OCI-LY7 (cell line): Measurements from ENCODE around the gene PEDS1. TPM values are rescaled to one million over a fixed set of nuclear protein-coding genes. Genes with fewer than 3 reads are reported as not detected.

Source experiments
- BruUV-seq: library from RNA; stranded (reverse); fragments of 400-500 nt; replicated peaks from 2 replicates; lab custom pipeline; 2021; lab: Mats Ljungman, UMichigan
- CTCF ChIA-PET: fragments of 300-600 bp; sonication (Branson Sonifier 250); formaldehyde crosslinking; loops from one replicate; lab custom pipeline; 2022; ENCODE audit warnings: antibody characterized with exemption; ENCODE audit not compliant: unreplicated experiment; lab: Charles Lee
- POLR2A ChIA-PET: fragments of 300-600 bp; sonication (Branson Sonifier 250); formaldehyde crosslinking; loops from one replicate; lab custom pipeline; 2022; ENCODE audit warnings: antibody characterized with exemption; lab: Charles Lee
- DNase-seq: peaks from one replicate; pipeline ENCODE4 v3.0.0-alpha.2; 2015; ENCODE audit warnings: low spot score
- H2AFZ ChIP-seq: fragments of 200-600 bp; sonication (generic), shearing (Covaris generic); 2 replicates; pipeline ENCODE4 v1.6.1; 2014; ENCODE audit warnings: mild to moderate bottlenecking, antibody characterized with exemption, low read length, moderate library complexity
- H3K27ac ChIP-seq: fragments of 200-600 bp; sonication (generic); 2 replicates; pipeline ENCODE4 v1.5.1; 2014; ENCODE audit warnings: mixed run types, low read depth, mild to moderate bottlenecking, moderate library complexity, low read length, inconsistent platforms; ENCODE audit not compliant: poor library complexity, severe bottlenecking
- H3K36me3 ChIP-seq: fragments of 200-600 bp; sonication (generic); 2 replicates; pipeline ENCODE4 v1.6.1; 2014; ENCODE audit warnings: mild to moderate bottlenecking, antibody characterized with exemption, low read length, moderate library complexity, mixed read lengths; ENCODE audit not compliant: insufficient read depth
- H3K4me1 ChIP-seq: fragments of 200-600 bp; sonication (generic); 2 replicates; pipeline ENCODE4 v1.5.1; 2014; ENCODE audit warnings: mild to moderate bottlenecking, low read length; ENCODE audit not compliant: insufficient read depth, poor library complexity, severe bottlenecking
- H3K4me2 ChIP-seq: fragments of 200-600 bp; sonication (generic); 2 replicates; pipeline ENCODE4 v1.6.1; 2014; ENCODE audit warnings: mild to moderate bottlenecking, low read length
- H3K4me3 ChIP-seq: fragments of 200-600 bp; sonication (generic); 2 replicates; pipeline ENCODE4 v1.5.1; 2014; ENCODE audit warnings: mild to moderate bottlenecking, low read depth, low read length; ENCODE audit not compliant: poor library complexity, severe bottlenecking
- H3K79me2 ChIP-seq: fragments of 200-600 bp; sonication (generic); 2 replicates; pipeline ENCODE4 v1.6.1; 2016; ENCODE audit warnings: low read depth, mild to moderate bottlenecking, low read length, moderate library complexity, mixed read lengths; ENCODE audit not compliant: insufficient read depth
- H3K9me2 ChIP-seq: fragments of 200-600 bp; sonication (generic); 2 replicates; pipeline ENCODE4 v1.6.1; 2016; ENCODE audit warnings: mild to moderate bottlenecking, low read length, mixed read lengths; ENCODE audit not compliant: insufficient read depth
- H3K9me3 ChIP-seq: fragments of 200-600 bp; sonication (generic); 2 replicates; pipeline ENCODE4 v1.6.1; 2014; ENCODE audit warnings: mild to moderate bottlenecking, mixed run types, low read length, mixed read lengths
- H4K20me1 ChIP-seq: fragments of 200-600 bp; sonication (generic); 2 replicates; pipeline ENCODE4 v1.6.1; 2014; ENCODE audit warnings: mild to moderate bottlenecking, antibody characterized with exemption, low read length, moderate library complexity, mixed read lengths; ENCODE audit not compliant: insufficient read depth
- CTCF ChIP-seq: fragments of 200-600 bp; sonication (generic); conservative IDR thresholded peaks from 2 replicates; pipeline ENCODE4 v1.5.1; 2014; ENCODE audit warnings: mild to moderate bottlenecking, antibody characterized with exemption, low read length, moderate library complexity, mixed read lengths
- EZH2phosphoT487 ChIP-seq: fragments of 200-600 bp; sonication (generic); IDR thresholded peaks from 2 replicates; pipeline ENCODE4 v1.6.1; 2018; ENCODE audit warnings: low read depth, borderline replicate concordance, mild to moderate bottlenecking, mixed run types, antibody characterized with exemption, low read length, moderate library complexity, mixed read lengths
- intact Hi-C: fragments of 100-400 bp; cut with micrococcal nuclease; formaldehyde crosslinking; loops from one replicate; pipeline ENCODE4 v1.10.0; 2022; ENCODE audit not compliant: unreplicated experiment
- total RNA-seq, 2 experiments: library from RNA; depleted of rRNA in 1 of 2; stranded (reverse); fragments of >200 nt in 1 of 2; shearing (Covaris generic) in 1 of 2; gene quantifications; 2 replicates each; pipeline ENCODE4 v1.2.3, GENCODE V29; 2014 to 2022

The PEDS1 gene
- total RNA-seq, 2 experiments from 2014 or later = 22.0 to 25.9 TPM

- H3K4me3 ChIP-seq = no peak overlapping the region
- peaks cover 17% of the 10 kb centered on the region for H3K79me2 ChIP-seq
- no peaks in the 10 kb centered on the region for H3K36me3 ChIP-seq
- no peak overlapping the region for H3K27ac ChIP-seq
- DNase-seq = no peak
- no TSS peak for BruUV-seq
- intact Hi-C loops = loop anchor here (5.0 kb wide), 3 partner anchors 93 to 538 kb away; partner anchors contain the start of gene PARD6B
- H3K9me3 ChIP-seq = 0 out of 2 replicates have a peak, but pooled peaks cover 1% of the 10 kb centered on the region
- H3K4me2 ChIP-seq = 0 out of 2 replicates have a peak overlapping the region, but pooled peaks have one; percentile 81
- CTCF ChIA-PET = no interaction called here
- H3K4me1 ChIP-seq = peaks cover 15% of the 10 kb centered on the region
- no peaks in the 10 kb centered on the region for H3K9me2 ChIP-seq
- TF ChIP-seq CTCF = no peak
- no peak for TF ChIP-seq EZH2phosphoT487
- no peak overlapping the region for H2AFZ ChIP-seq
- POLR2A ChIA-PET = no interaction called here
- no peaks in the 10 kb centered on the region for H4K20me1 ChIP-seq
Measured at GRCh38 chr20:50194422-50194830, 40.9 kb upstream of the PEDS1 start.

DNA sequence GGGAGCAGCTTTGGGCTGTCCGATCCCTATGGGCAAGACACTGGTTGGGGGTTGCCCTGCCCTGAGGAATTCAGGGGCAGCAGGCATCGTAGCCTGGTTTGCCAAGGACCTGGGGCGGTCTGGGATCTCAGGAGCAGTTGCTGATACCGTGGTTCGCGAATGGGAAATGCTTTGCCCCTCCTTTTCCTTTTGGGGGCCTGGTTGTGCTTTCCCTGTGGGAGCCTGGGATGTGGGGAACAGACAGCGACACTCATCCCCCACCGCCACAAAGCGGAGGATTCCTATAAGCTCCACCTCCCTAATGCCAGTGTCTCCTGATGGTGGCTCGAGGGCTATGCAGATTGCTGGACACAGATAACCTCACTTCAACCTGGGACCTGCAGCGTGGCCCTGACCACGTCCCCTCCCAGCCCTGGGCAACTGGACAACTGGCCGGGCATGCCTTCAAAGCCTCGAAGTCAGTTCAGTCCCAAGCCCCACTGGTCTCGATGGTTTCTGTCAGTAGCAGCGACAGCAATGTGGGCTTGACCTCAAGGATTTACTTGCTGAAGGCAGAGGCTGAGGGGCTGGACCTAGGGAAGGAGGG, 40.4 kb upstream of the PEDS1 start:
- CTCF ChIA-PET = no interaction called here
- Histone ChIP-seq H3K27ac (no peak overlapping the region), H3K4me3 (peak overlapping the region; percentile 97), H4K20me1 (no peaks in the 10 kb centered on the region), H2AFZ (no peak overlapping the region), H3K4me2 (peak overlapping the region; percentile 81), H3K9me2 (no peaks in the 10 kb centered on the region), H3K79me2 (peaks cover 17% of the 10 kb centered on the region), H3K4me1 (peaks cover 16% of the 10 kb centered on the region), H3K9me3 (no peaks in the 10 kb centered on the region), H3K36me3 (no peaks in the 10 kb centered on the region)
- no TSS peak for BruUV-seq
- intact Hi-C loops = loop anchor here (5.0 kb wide), 3 partner anchors 93 to 538 kb away; partner anchors contain the start of gene PARD6B
- POLR2A ChIA-PET = no interaction called here
- no peak for DNase-seq
- TF ChIP-seq EZH2phosphoT487 = no peak
- TF ChIP-seq CTCF = no peak

GRCh38 chr20:50193199-50193835, 39.8 kb upstream of the PEDS1 start:
- Histone ChIP-seq H3K9me2 (no peaks in the 10 kb centered on the region), H3K9me3 (no peaks in the 10 kb centered on the region), H3K27ac (peak overlapping the region; percentile 95), H3K4me2 (peak overlapping the region; percentile 81), H3K4me3 (peak overlapping the region; percentile 97), H3K36me3 (no peaks in the 10 kb centered on the region), H3K4me1 (peaks cover 16% of the 10 kb centered on the region), H4K20me1 (no peaks in the 10 kb centered on the region), H3K79me2 (peaks cover 17% of the 10 kb centered on the region), H2AFZ (no peak overlapping the region)
- ChIA-PET POLR2A (no interaction called here), CTCF (no interaction called here)
- TF ChIP-seq EZH2phosphoT487 (no peak), CTCF (no peak)
- no peak for DNase-seq
- no TSS peak for BruUV-seq
- intact Hi-C loops = loop anchor here (5.0 kb wide), 3 partner anchors 94 to 539 kb away; partner anchors contain the start of gene PARD6B
